OCI-LY1 (cell line): Measurements from ENCODE around the gene LSM14A.
"Not testable (repeated sequence)": the region's sequence is repeated elsewhere in the genome, so short reads cannot be mapped to it uniquely, and the experiment has no call there.

Experiments
- CTCF ChIP-seq: fragments of 200-600 bp; sonication (generic), shearing (Covaris generic); IDR thresholded peaks from 2 replicates; pipeline ENCODE4 v1.5.1; 2017; ENCODE audit warnings: mild to moderate bottlenecking, antibody characterized with exemption, low read length, moderate library complexity, mixed read lengths
- EZH2 ChIP-seq: fragments of 200-600 bp; sonication (generic), shearing (Covaris generic); IDR thresholded peaks from 2 replicates; pipeline ENCODE4 v1.8.0; 2017; ENCODE audit warnings: borderline replicate concordance, mixed run types, mild to moderate bottlenecking, antibody characterized with exemption, low read length, moderate library complexity, mixed read lengths

GRCh38 chr19:34158966-34159365 lies 13.3 kb upstream of the LSM14A start:
- TF ChIP-seq CTCF, EZH2: not testable (repeated sequence)
